Transverse colon (tissue), 4 donors: ENCODE data around the gene PLPP7. TPM values are rescaled to one million over a fixed set of nuclear protein-coding genes. Genes with fewer than 3 reads are reported as not detected.

Experiments used
- DNase-seq: peaks from one replicate; pipeline ENCODE4 v3.0.0-alpha.2; 2019
- H3K27ac ChIP-seq, 4 donors: fragments of 200-600 bp; sonication (generic); 2 replicates each; pipeline ENCODE4 v1.5.1; 2016 to 2018; ENCODE audit warnings: inconsistent platforms in 4 of 4
- H3K27me3 ChIP-seq: fragments of 200-600 bp; sonication (generic); 2 replicates; pipeline ENCODE4 v1.5.1; 2017; ENCODE audit warnings: inconsistent platforms
- H3K36me3 ChIP-seq, 4 donors: fragments of 200-600 bp; sonication (generic); 2 replicates each; pipeline ENCODE4 v1.5.1; 2017 to 2019; ENCODE audit warnings: inconsistent platforms in 4 of 4
- H3K4me1 ChIP-seq, 4 donors: fragments of 200-600 bp; sonication (generic); 2 replicates each; pipeline ENCODE4 v1.5.1; 2017 to 2020; ENCODE audit warnings: inconsistent platforms in 4 of 4
- H3K4me3 ChIP-seq, 4 donors: fragments of 200-600 bp; sonication (generic); 1 replicate in 1 of 4; 2 replicates in 3 of 4; pipeline versions ENCODE4 v1.5.1 to v1.6.1; 2017 to 2019; ENCODE audit warnings: inconsistent platforms in 4 of 4
- H3K9me3 ChIP-seq, 2 donors: fragments of 200-600 bp; sonication (generic); 2 replicates each; pipeline ENCODE4 v1.5.1; 2017 to 2019; ENCODE audit warnings: inconsistent platforms in 2 of 2
- CTCF ChIP-seq, 5 experiments: fragments of 200-600 bp in 3 of 5; fragments of 450-650 bp in 2 of 5; sonication (generic) in 3 of 5; IDR thresholded peaks; 1 replicate in 2 of 5; 2 replicates in 3 of 5; pipeline ENCODE4 v1.5.1; 2016 to 2017; ENCODE audit warnings: antibody characterized with exemption in 5 of 5, inconsistent platforms in 3 of 5, mild to moderate bottlenecking in 2 of 5, moderate library complexity in 1 of 5
- EP300 ChIP-seq: sonication (generic); formaldehyde crosslinking; IDR thresholded peaks from one replicate; pipeline ENCODE4 v1.6.1; 2017; ENCODE audit warnings: antibody characterized with exemption, low read depth
- POLR2A ChIP-seq: fragments of 450-650 bp; IDR thresholded peaks from one replicate; pipeline ENCODE4 v1.6.1; 2016; ENCODE audit warnings: antibody characterized with exemption, mild to moderate bottlenecking, moderate library complexity
- POLR2AphosphoS5 ChIP-seq, 3 donors: sonication (generic); formaldehyde crosslinking; IDR thresholded peaks; one replicate each; pipeline ENCODE4 v1.6.1; 2016; ENCODE audit warnings: antibody characterized with exemption in 3 of 3
- WGBS, 2 donors: methylation state at CpG; one replicate each; pipeline ENCODE4 v1.1.5; 2018; ENCODE audit warnings: low coverage in 1 of 2; 5-methylcytosine and 5-hydroxymethylcytosine counted together
- in situ Hi-C, 4 donors: fragments of 200-750 bp; cut with MboI; loops; one replicate each; pipeline versions ENCODE4 v1.15.0 to v1.15.1; 2017; ENCODE audit warnings: low sequenced_read_pairs in 3 of 4, low pct_ligation_motif_present in 1 of 4, low pct_unique_long_range_greater_than_20kb in 1 of 4
- intact Hi-C: fragments of 100-400 bp; cut with DNase I; formaldehyde crosslinking; loops from one replicate; pipeline ENCODE4 v1.15.1; 2023; ENCODE audit warnings: low total_unique reads
- total RNA-seq, 4 donors: library from RNA; depleted of rRNA; stranded (reverse); fragments of >200 nt; gene quantifications; one replicate each; pipeline ENCODE4 v1.1.0, GENCODE V29; 2016

The PLPP7 gene
- total RNA-seq, 4 donors from 2014 or later, result 3.0 to 10.3 (median 4.1) TPM

GRCh38 chr9:131279863-131280570 is 9.5 kb upstream of the PLPP7 start:
- WGBS, 2 donors, result 65 to 75% methylated on average over 4 to 19 of the region's 19 CpGs
- peaks cover 61% of the 10 kb centered on the region for H3K27me3 ChIP-seq
- DNase-seq, result no peak
- no peak overlapping the region for H3K27ac ChIP-seq
- in situ Hi-C loops, result no loop called here
- intact Hi-C loops, result no loop called here
- no peaks in the 10 kb centered on the region for H3K9me3 ChIP-seq
- peaks cover 0 to 25% (median 16%) of the 10 kb centered on the region in 4 donors for H3K4me1 ChIP-seq
- no peak overlapping the region for H3K4me3 ChIP-seq
- no peak for TF ChIP-seq CTCF (IDR thresholded peaks at IDR 0.05)
- no peak for TF ChIP-seq POLR2A
- no peak for TF ChIP-seq EP300
- TF ChIP-seq POLR2AphosphoS5 (IDR thresholded peaks at IDR 0.05), result no peak
- no peaks in the 10 kb centered on the region for H3K36me3 ChIP-seq

- in situ Hi-C loops (no loop called here), intact Hi-C loops (no loop called here)
- H3K27ac ChIP-seq, result no peak overlapping the region
- H3K4me1 ChIP-seq, result peaks cover 0 to 25% (median 16%) of the 10 kb centered on the region in 4 donors
- WGBS, 2 donors, result 91% methylated on average over 3 of the region's 3 CpGs; no CpG with 5 or more reads in 1 of the 2 donors
- peaks cover 54% of the 10 kb centered on the region for H3K27me3 ChIP-seq
- H3K36me3 ChIP-seq, result no peaks in the 10 kb centered on the region
- H3K4me3 ChIP-seq, result no peak overlapping the region
- TF ChIP-seq POLR2AphosphoS5 (IDR thresholded peaks at IDR 0.05), result no peak
- TF ChIP-seq POLR2A, result no peak
- no peak for TF ChIP-seq CTCF (IDR thresholded peaks at IDR 0.05)
- no peak for TF ChIP-seq EP300
- no peaks in the 10 kb centered on the region for H3K9me3 ChIP-seq
- no peak for DNase-seq
Measured at GRCh38 chr9:131280660-131281059, 8.9 kb upstream of the PLPP7 start.

- no peak for DNase-seq
- no peaks in the 10 kb centered on the region for H3K9me3 ChIP-seq
- no peak for TF ChIP-seq EP300
- WGBS, 2 donors, result 68 to 83% methylated on average over 7 to 17 of the region's 17 CpGs
- no peaks in the 10 kb centered on the region for H3K36me3 ChIP-seq
- H3K4me3 ChIP-seq, result no peak overlapping the region
- H3K27me3 ChIP-seq, result peaks cover 48% of the 10 kb centered on the region
- in situ Hi-C loops (no loop called here), intact Hi-C loops (no loop called here)
- H3K4me1 ChIP-seq, result peaks cover 0 to 21% (median 14%) of the 10 kb centered on the region in 4 donors
- no peak overlapping the region for H3K27ac ChIP-seq
Measured at GRCh38 chr9:131281119-131281965, 8.2 kb upstream of the PLPP7 start.

GRCh38 chr9:131282175-131282574 is 7.3 kb upstream of the PLPP7 start:
- no peaks in the 10 kb centered on the region for H3K9me3 ChIP-seq
- no peak overlapping the region for H3K4me3 ChIP-seq
- H3K4me1 ChIP-seq, result peaks cover 0 to 17% (median 11%) of the 10 kb centered on the region in 4 donors
- 50 to 79% methylated on average over 1 to 4 of the region's 4 CpGs for WGBS, 2 donors
- in situ Hi-C loops, result no loop called here
- no peak for TF ChIP-seq POLR2AphosphoS5 (IDR thresholded peaks at IDR 0.05)
- no peak for TF ChIP-seq CTCF (IDR thresholded peaks at IDR 0.05)
- TF ChIP-seq EP300, result no peak
- no peak for TF ChIP-seq POLR2A
- H3K36me3 ChIP-seq, result no peaks in the 10 kb centered on the region
- intact Hi-C loops, result no loop called here
- DNase-seq, result no peak
- no peak overlapping the region for H3K27ac ChIP-seq
- H3K27me3 ChIP-seq, result peaks cover 41% of the 10 kb centered on the region
